ENCODE data around the gene HDHD3.

- TF ChIP-seq EZH2 (IDR thresholded peaks at IDR 0.05) (no peak), POLR2AphosphoS5 (IDR thresholded peaks at IDR 0.05; ENCODE audit: borderline replicate concordance, low read depth, low read length) (no peak)
Observed at GRCh38 chr9:113395000-113395861, 18.4 kb upstream of the HDHD3 start.
